HAP-1 (cell line): ENCODE data around the gene PTPRB.

Experiments used
- DNase-seq, 2 experiments: peaks; one replicate each; pipeline ENCODE4 v3.0.0-alpha.2; 2016 to 2020; ENCODE audit warnings: low spot score in 2 of 2
- H3K27me3 ChIP-seq: fragments of 250-450 bp; sonication (Bioruptor Pico); 2 replicates; pipeline ENCODE4 v1.5.1; 2020; ENCODE audit warnings: low read depth, mild to moderate bottlenecking, moderate library complexity
- H3K36me3 ChIP-seq: fragments of 250-450 bp; sonication (Bioruptor Pico); replicated peaks from 2 replicates; pipeline ENCODE4 v1.5.1; 2020; ENCODE audit warnings: mild to moderate bottlenecking
- H3K4me1 ChIP-seq: fragments of 250-450 bp; sonication (Bioruptor Pico); 2 replicates; pipeline ENCODE4 v1.5.1; 2020; ENCODE audit warnings: mild to moderate bottlenecking
- H3K4me3 ChIP-seq: fragments of 250-450 bp; sonication (Bioruptor Pico); 2 replicates; pipeline ENCODE4 v1.5.1; 2020; ENCODE audit warnings: mild to moderate bottlenecking, moderate library complexity
- H3K9me3 ChIP-seq: fragments of 250-450 bp; sonication (Bioruptor Pico); 2 replicates; pipeline ENCODE4 v1.5.1; 2020; ENCODE audit warnings: mild to moderate bottlenecking, moderate library complexity
- in situ Hi-C: fragments of 300-500 bp; cut with MboI; formaldehyde crosslinking; loops from 3 replicates; pipeline ENCODE4 v1.14.3; 2020; ENCODE audit warnings: low sequenced_read_pairs, inconsistent platforms, mixed read lengths

PTPRB gene

DNA sequence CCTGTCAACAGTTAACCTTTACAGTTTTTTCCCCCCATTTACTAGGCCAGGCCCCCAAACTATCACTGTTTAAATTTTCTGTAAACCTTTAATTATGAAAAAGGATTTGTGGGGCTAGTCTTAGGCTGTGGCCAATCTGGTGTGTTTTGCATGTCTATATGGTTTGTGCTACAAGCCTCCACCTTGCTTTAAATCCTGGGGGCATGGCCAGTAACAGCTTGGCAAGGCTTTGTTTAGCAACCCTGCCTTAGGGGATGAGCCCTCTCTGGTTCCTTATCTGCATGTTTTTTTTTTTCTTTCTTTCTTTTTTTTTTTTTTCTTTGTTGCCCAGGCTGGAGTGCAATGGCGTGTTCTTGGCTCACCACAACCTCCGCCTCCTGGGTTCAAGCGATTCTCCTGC, 168.5 kb downstream of the PTPRB start:
- H3K9me3 ChIP-seq = peaks cover 5% of the 10 kb centered on the region; the same call in 1 of the 2 replicates
- no peaks in the 10 kb centered on the region for H3K36me3 ChIP-seq
- peak; percentile 9 to 24 for DNase-seq
- no peaks in the 10 kb centered on the region for H3K4me1 ChIP-seq
- H3K4me3 ChIP-seq = no peak overlapping the region
- no peaks in the 10 kb centered on the region for H3K27me3 ChIP-seq
- in situ Hi-C loops = no loop called here

DNA sequence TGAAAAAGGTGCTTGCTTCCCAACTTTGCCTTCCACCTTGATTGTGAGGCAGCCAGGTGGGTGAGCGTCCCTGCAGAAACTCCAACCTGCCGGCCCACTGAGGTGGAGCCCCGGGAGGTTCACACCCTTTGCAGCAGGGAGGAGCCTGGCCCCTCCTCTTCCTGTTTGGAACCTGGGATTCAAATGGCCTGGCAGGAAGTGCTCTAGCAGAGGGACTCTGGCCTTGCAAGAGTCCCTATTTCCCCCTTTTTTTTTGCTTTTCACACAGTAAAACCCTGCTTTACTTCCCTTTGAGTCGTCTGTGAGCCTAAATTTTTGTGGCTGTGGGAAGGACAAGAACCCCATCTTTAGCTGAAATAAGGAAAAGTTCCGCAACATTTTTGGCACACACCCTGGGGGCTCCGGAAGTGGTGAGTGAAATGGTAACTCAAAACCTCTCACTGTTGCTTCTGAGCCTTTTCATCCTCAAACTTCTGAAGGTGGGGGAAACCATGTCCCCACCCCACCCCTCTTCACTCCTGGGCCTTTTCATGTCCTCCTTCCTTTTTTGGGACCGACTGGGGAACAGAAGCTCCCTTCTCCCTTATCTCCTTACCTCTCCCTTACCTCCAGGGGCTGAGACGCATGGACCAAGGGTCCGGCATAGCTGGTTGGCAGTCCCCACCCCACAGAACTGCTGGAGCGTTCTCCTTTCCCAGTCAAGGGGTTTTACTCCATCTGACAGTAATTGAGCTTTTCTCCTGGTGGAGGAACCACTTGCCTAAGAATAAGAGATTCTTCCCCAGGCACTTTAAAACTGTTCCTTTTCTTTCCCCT, 169.1 kb downstream of the PTPRB start:
- no peak overlapping the region for H3K4me3 ChIP-seq
- H3K36me3 ChIP-seq = no peaks in the 10 kb centered on the region
- H3K4me1 ChIP-seq = no peaks in the 10 kb centered on the region
- no peak for DNase-seq
- H3K9me3 ChIP-seq = peaks cover 9% of the 10 kb centered on the region; the same call in 1 of the 2 replicates
- H3K27me3 ChIP-seq = no peaks in the 10 kb centered on the region
- in situ Hi-C loops = no loop called here

DNA sequence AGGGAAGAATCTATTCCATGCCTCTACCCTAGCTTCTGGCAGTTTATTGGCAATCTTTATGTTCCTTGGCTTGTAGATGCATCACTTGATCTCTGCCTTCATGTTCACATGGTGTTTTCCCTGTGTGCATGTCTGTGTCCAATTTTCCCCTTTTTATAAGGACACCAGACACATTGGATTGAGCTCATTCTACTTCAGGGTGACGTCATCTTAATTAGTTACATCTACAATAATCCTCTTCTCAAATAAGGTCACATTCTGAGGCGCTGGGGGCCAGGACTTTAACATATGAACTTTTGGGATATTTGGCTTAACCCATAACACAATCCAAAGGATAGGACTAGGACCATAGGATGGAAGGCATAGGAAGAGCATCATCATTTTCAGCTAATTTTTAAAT, 169.8 kb downstream of the PTPRB start:
- Histone ChIP-seq H3K4me1 (no peaks in the 10 kb centered on the region), H3K9me3 (peaks cover 9% of the 10 kb centered on the region; the same call in 1 of the 2 replicates), H3K4me3 (no peak overlapping the region), H3K27me3 (no peaks in the 10 kb centered on the region), H3K36me3 (no peaks in the 10 kb centered on the region)
- in situ Hi-C loops = no loop called here
- no peak for DNase-seq

DNA sequence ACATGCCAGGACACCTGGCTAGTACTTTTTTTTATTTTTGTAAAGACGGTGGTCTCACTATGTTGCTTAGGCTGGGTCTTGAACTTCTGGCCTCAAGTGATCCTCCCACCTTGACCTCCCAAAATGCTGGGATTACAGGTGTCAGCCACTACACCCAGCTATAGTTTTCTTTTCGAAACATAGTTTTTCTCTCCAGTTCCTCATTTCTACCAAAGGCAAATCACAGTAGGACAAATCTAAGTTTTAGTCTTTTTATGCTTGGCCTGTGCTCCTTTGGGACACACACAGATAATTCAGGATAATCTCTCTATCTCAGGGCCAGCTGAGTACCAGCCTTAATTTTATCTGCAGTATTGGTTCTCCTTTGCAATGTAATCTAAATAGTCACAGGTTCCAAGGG, 170.5 kb downstream of the PTPRB start:
- Histone ChIP-seq H3K27me3 (no peaks in the 10 kb centered on the region; the same call in 1 of the 2 replicates), H3K36me3 (no peaks in the 10 kb centered on the region), H3K9me3 (peaks cover 9% of the 10 kb centered on the region; the same call in 1 of the 2 replicates), H3K4me3 (no peak overlapping the region), H3K4me1 (no peaks in the 10 kb centered on the region)
- in situ Hi-C loops = no loop called here
- no peak for DNase-seq
